GM06990 (cell line): ENCODE measurements around the gene DUT.

Source experiments
- DNase-seq: peaks from one replicate; pipeline ENCODE4 v3.0.0-alpha.2; 2011; ENCODE audit not compliant: insufficient read length; ENCODE audit errors: extremely low read depth
- H3K27me3 ChIP-seq: replicated peaks from 2 replicates; pipeline ENCODE4 v1.6.0; 2011; ENCODE audit warnings: low read length; ENCODE audit not compliant: control insufficient read depth, insufficient read depth
- H3K36me3 ChIP-seq: 2 replicates; pipeline ENCODE4 v1.5.1; 2011; ENCODE audit warnings: low read length; ENCODE audit not compliant: control insufficient read depth, insufficient read depth
- H3K4me3 ChIP-seq: replicated peaks from 2 replicates; pipeline ENCODE4 v1.5.1; 2011; ENCODE audit warnings: low read depth, mild to moderate bottlenecking, control low read depth, low read length
- CTCF ChIP-seq: IDR thresholded peaks from 2 replicates; pipeline ENCODE4 v1.5.1; 2011; ENCODE audit warnings: low read length, control low read depth, mild to moderate bottlenecking, inconsistent platforms; ENCODE audit not compliant: insufficient read depth, poor library complexity, severe bottlenecking

The DUT gene

GRCh38 chr15:48391950-48392349 is 60.7 kb downstream of the DUT start:
- Histone ChIP-seq H3K27me3 (no peaks in the 10 kb centered on the region), H3K36me3 (no peaks in the 10 kb centered on the region), H3K4me3 (no peak overlapping the region)
- DNase-seq, result no peak
- no peak for TF ChIP-seq CTCF

GRCh38 chr15:48392356-48392755 is 61.1 kb downstream of the DUT start:
- no peak for TF ChIP-seq CTCF
- H3K4me3 ChIP-seq, result no peak overlapping the region
- DNase-seq, result no peak
- H3K36me3 ChIP-seq, result no peaks in the 10 kb centered on the region
- H3K27me3 ChIP-seq, result no peaks in the 10 kb centered on the region
